Heart right ventricle (tissue), 16 donors: ENCODE measurements around the gene RANGRF. TPM values are rescaled to one million over a fixed set of nuclear protein-coding genes. Genes with fewer than 3 reads are reported as not detected.

Experiments used
- ATAC-seq, 8 donors: fragments of 200-7000 bp; cut with Tn5 transposase; one replicate each; pipeline ENCODE4 v1.9.1; 2020; ENCODE audit warnings: mild to moderate bottlenecking in 8 of 8, moderate library complexity in 8 of 8, moderate number of reproducible peaks in 1 of 8
- DNase-seq, 2 donors: peaks; one replicate each; pipeline ENCODE4 v3.0.0-alpha.2; 2020
- H3K27ac ChIP-seq, 10 donors: fragments of 200-600 bp; sonication (generic) in 2 of 10; one replicate each; pipeline versions ENCODE4 v1.5.0 to v1.8.0; 2020 to 2022; ENCODE audit warnings: mild to moderate bottlenecking in 3 of 10
- H3K27me3 ChIP-seq, 7 donors: fragments of 200-600 bp; one replicate each; pipeline ENCODE4 v1.8.0; 2021 to 2022; ENCODE audit warnings: mild to moderate bottlenecking in 2 of 7
- H3K36me3 ChIP-seq, 9 donors: fragments of 200-600 bp; sonication (generic) in 1 of 9; one replicate each; pipeline versions ENCODE4 v1.5.0 to v1.8.0; 2020 to 2022; ENCODE audit warnings: mild to moderate bottlenecking in 2 of 9
- H3K4me1 ChIP-seq, 9 donors: fragments of 200-600 bp; sonication (generic) in 1 of 9; one replicate each; pipeline versions ENCODE4 v1.5.0 to v1.8.0; 2020 to 2022; ENCODE audit warnings: mild to moderate bottlenecking in 4 of 9
- H3K4me3 ChIP-seq, 10 donors: fragments of 200-600 bp; sonication (generic) in 2 of 10; one replicate each; pipeline versions ENCODE4 v1.5.0 to v1.8.0; 2020 to 2022; ENCODE audit warnings: mild to moderate bottlenecking in 7 of 10, moderate library complexity in 2 of 10
- H3K9me3 ChIP-seq, 11 donors: fragments of 200-600 bp in 10 of 11; sonication (generic) in 2 of 11; one replicate each; pipeline versions ENCODE4 v1.5.0 to v1.8.0; 2013 to 2022; ENCODE audit warnings: mild to moderate bottlenecking in 2 of 11, control low read depth in 1 of 11, moderate library complexity in 1 of 11
- CTCF ChIP-seq, 9 donors: fragments of 200-600 bp; sonication (generic) in 2 of 9; IDR thresholded peaks; one replicate each; pipeline versions ENCODE4 v1.5.0 to v1.8.0; 2021 to 2022; ENCODE audit warnings: antibody characterized with exemption in 9 of 9, mild to moderate bottlenecking in 5 of 9, moderate library complexity in 1 of 9
- WGBS, 2 donors: extraction: QIAGEN DNeasy Blood & Tissue Kit; methylation state at CpG; one replicate each; pipeline ENCODE4 v1.1.7; 2013; ENCODE audit warnings: inconsistent platforms in 1 of 2; 5-methylcytosine and 5-hydroxymethylcytosine counted together
- intact Hi-C, 10 donors: fragments of 100-400 bp; cut with DNase I; formaldehyde crosslinking; loops; one replicate each; pipeline versions ENCODE4 v1.11.1 to v1.14.2; 2022
- polyA plus RNA-seq, 2 donors: library from polyadenylated mRNA; stranded (reverse); fragments of 200-250 nt; gene quantifications; one replicate each; pipeline ENCODE4 v1.2.3, GENCODE V29; 2013
- total RNA-seq, 10 donors: library from RNA; stranded (reverse); fragmentation: NEBNext Ultra II Directional in 3 of 10; extraction: Animal tissue kit (Norgen Biotek cat#: 25700) in 3 of 10; gene quantifications; one replicate each; pipeline versions ENCODE4 v1.2.1 to v1.2.4, GENCODE V29; 2021 to 2023
- donor health status: Arrhythmogenic right ventricular cardiomyopathy.
- donor health status: ischemic (EF 13 %, LVEDD 7.1; RV severe dilation, severe dysfunction).
- donor health status: healthy with polysubstance abuse.
- donor health status: DM: no; HTN: yes; CAD: no.
- donor health status: DM: no; HTN: no; CAD: no.
- donor health status: ischemic (EF 25% LVEDD 6.9; RV normal size, moderate dysfunction).
- donor health status: ischemic (EF 25% LVEDD 5.7; RV mildly dilated, moderate dysfunction).
- donor health status: healthy.
- donor health status: DM: yes; HTN: yes; CAD: no.
- donor health status: Ischemic cardiomyopathy.
- donor health status: ischemic (EF 35%, LVEDD 5.7; RV mildly dilated, moderate dysfunction).
- donor health status: nonischemic (EF 11% LVEDD 7.7; RV severe dilation, severe dysfunction).
- donor health status: DM: yes; HTN: yes; CAD: no.
- donor health status: PGD.
- donor health status: ischemic (EF 29% LVEDD 5.4; RV normal size, mild dysfunction).
- donor health status: nonischemic (EF 23%, LVEDD 6.1; RV moderate dilation, normal function).

The RANGRF gene
- total and polyA plus RNA-seq, 12 donors, result 20.7 to 53.5 (median 24.8) TPM

GRCh38 chr17:8339540-8339939 lies 51.1 kb downstream of the RANGRF start, which contains the start of gene ODF4:
Gene ODF4, plus strand, starts transcription at chr17:8339840. Its CDS starts 212 bp downstream, at chr17:8340052.
- Histone ChIP-seq H3K36me3 (no peaks in the 10 kb centered on the region), H3K4me3 (no peak within 1 kb of the TSS), H3K27ac (no peak within 1 kb of the TSS), H3K4me1 (peaks cover 0 to 10% (median 0%) of the 10 kb centered on the region in 9 donors), H3K9me3 (no peaks in the 10 kb centered on the region), H3K27me3 (no peaks in the 10 kb centered on the region)
- ATAC-seq (no peak), DNase-seq (no peak)
- TF ChIP-seq CTCF (IDR thresholded peaks at IDR 0.05), result no peak
- intact Hi-C loops, result no loop called here
- 88 to 92% methylated on average over 2 of the region's 2 CpGs for WGBS, 2 donors

Other genes starting within 250 kb of the RANGRF start
- under 1 TPM in 4 of 10 donors, not detected in 6; 0.10 to 0.76 (median 0.15) TPM for gene ALOX15B, start 249.6 kb upstream of the RANGRF start, total RNA-seq
- 1 to 10 TPM in 1 of 2 donors, under 1 TPM in 1; 0.37 to 1.3 TPM for gene ALOX15B, start 249.6 kb upstream of the RANGRF start, polyA plus RNA-seq
- gene ALOX12B, start 201.0 kb upstream of the RANGRF start, total RNA-seq, result not detected
- gene ALOX12B, start 201.0 kb upstream of the RANGRF start, polyA plus RNA-seq, result not detected
- not detected for gene ALOXE3, start 170.2 kb upstream of the RANGRF start, total RNA-seq
- under 1 TPM in 1 of 2 donors, not detected in 1; 0.09 TPM for gene ALOXE3, start 170.2 kb upstream of the RANGRF start, polyA plus RNA-seq
- under 1 TPM in 5 of 10 donors, not detected in 5; 0.17 to 0.52 (median 0.38) TPM for gene HES7, start 164.6 kb upstream of the RANGRF start, total RNA-seq
- gene HES7, start 164.6 kb upstream of the RANGRF start, polyA plus RNA-seq, result 1 to 10 TPM in 1 of 2 donors, under 1 TPM in 1; 0.91 to 1.5 TPM
- gene PER1, start 136.3 kb upstream of the RANGRF start, total RNA-seq, result 100 to 1,000 TPM in 6 of 10 donors, 10 to 100 TPM in 4; 37.4 to 154 (median 112) TPM
- gene PER1, start 136.3 kb upstream of the RANGRF start, polyA plus RNA-seq, result 100 to 1,000 TPM; 112 to 135 TPM
- gene VAMP2, start 125.7 kb upstream of the RANGRF start, total RNA-seq, result 10 to 100 TPM; 46.8 to 67.8 (median 62.7) TPM
- gene VAMP2, start 125.7 kb upstream of the RANGRF start, polyA plus RNA-seq, result 10 to 100 TPM; 49.0 to 54.3 TPM
- gene TMEM107, start 112.3 kb upstream of the RANGRF start, total RNA-seq, result 10 to 100 TPM in 1 of 10 donors, 1 to 10 TPM in 9; 5.2 to 15.2 (median 7.3) TPM
- 1 to 10 TPM; 4.5 to 7.8 TPM for gene TMEM107, start 112.3 kb upstream of the RANGRF start, polyA plus RNA-seq
- gene BORCS6, start 98.5 kb upstream of the RANGRF start, total RNA-seq, result 1 to 10 TPM; 5.3 to 9.4 (median 7.7) TPM
- gene BORCS6, start 98.5 kb upstream of the RANGRF start, polyA plus RNA-seq, result 10 to 100 TPM in 1 of 2 donors, 1 to 10 TPM in 1; 4.2 to 13.8 TPM
- gene AURKB, start 78.1 kb upstream of the RANGRF start, total RNA-seq, result 1 to 10 TPM in 3 of 10 donors, under 1 TPM in 2, not detected in 5; 0.38 to 6.4 (median 1.0) TPM
- gene AURKB, start 78.1 kb upstream of the RANGRF start, polyA plus RNA-seq, result 1 to 10 TPM in 1 of 2 donors, under 1 TPM in 1; 0.38 to 1.5 TPM
- 10 to 100 TPM; 12.5 to 19.8 (median 14.8) TPM for gene CTC1, start 40.6 kb upstream of the RANGRF start, total RNA-seq
- gene CTC1, start 40.6 kb upstream of the RANGRF start, polyA plus RNA-seq, result 10 to 100 TPM in 1 of 2 donors, 1 to 10 TPM in 1; 5.9 to 19.3 TPM
- 10 to 100 TPM in 9 of 10 donors, 1 to 10 TPM in 1; 9.6 to 17.9 (median 13.7) TPM for gene PFAS, start 39.4 kb upstream of the RANGRF start, total RNA-seq
- 10 to 100 TPM in 1 of 2 donors, 1 to 10 TPM in 1; 8.6 to 11.2 TPM for gene PFAS, start 39.4 kb upstream of the RANGRF start, polyA plus RNA-seq
- gene SLC25A35, start 6.7 kb downstream of the RANGRF start, total RNA-seq, result 1 to 10 TPM; 1.5 to 4.5 (median 2.3) TPM
- 1 to 10 TPM; 2.4 to 6.8 TPM for gene SLC25A35, start 6.7 kb downstream of the RANGRF start, polyA plus RNA-seq
- 10 to 100 TPM; 13.5 to 30.6 (median 19.4) TPM for gene ARHGEF15, start 21.6 kb downstream of the RANGRF start, total RNA-seq
- gene ARHGEF15, start 21.6 kb downstream of the RANGRF start, polyA plus RNA-seq, result 10 to 100 TPM; 11.1 to 32.7 TPM
- gene ODF4, start 51.2 kb downstream of the RANGRF start, total RNA-seq, result not detected
- not detected for gene ODF4, start 51.2 kb downstream of the RANGRF start, polyA plus RNA-seq
- 1,000 to 10,000 TPM; 1,004 to 1,398 (median 1,028) TPM for gene RPL26, start 94.5 kb downstream of the RANGRF start, total RNA-seq
- gene RPL26, start 94.5 kb downstream of the RANGRF start, polyA plus RNA-seq, result 1,000 to 10,000 TPM in 1 of 2 donors, 100 to 1,000 TPM in 1; 890 to 4,129 TPM
- not detected for gene RNF222, start 109.2 kb downstream of the RANGRF start, total RNA-seq
- not detected for gene RNF222, start 109.2 kb downstream of the RANGRF start, polyA plus RNA-seq
- gene NDEL1, start 147.2 kb downstream of the RANGRF start, total RNA-seq, result 10 to 100 TPM; 21.2 to 37.0 (median 28.4) TPM
- 10 to 100 TPM; 22.5 to 27.1 TPM for gene NDEL1, start 147.2 kb downstream of the RANGRF start, polyA plus RNA-seq